Muscle of leg (tissue), 11 donors: Measurements from ENCODE around the gene SPTBN1. TPM values are rescaled to one million over a fixed set of nuclear protein-coding genes. Genes with fewer than 3 reads are reported as not detected.

ENCODE experiments used
- DNase-seq: peaks from one replicate; pipeline ENCODE4 v3.0.0; 2013
- H3K27ac ChIP-seq: one replicate; pipeline ENCODE4 v1.5.1; 2013; ENCODE audit warnings: mild to moderate bottlenecking, low read length, control low read depth
- H3K27me3 ChIP-seq: one replicate; pipeline ENCODE4 v1.6.1; 2013; ENCODE audit warnings: low read length; ENCODE audit not compliant: control insufficient read depth, insufficient read depth
- H3K36me3 ChIP-seq: one replicate; pipeline ENCODE4 v1.6.1; 2013; ENCODE audit warnings: low read length; ENCODE audit not compliant: control insufficient read depth, insufficient read depth
- H3K4me1 ChIP-seq: one replicate; pipeline ENCODE4 v1.6.1; 2013; ENCODE audit warnings: low read length; ENCODE audit not compliant: control insufficient read depth, insufficient read depth
- H3K4me3 ChIP-seq: one replicate; pipeline ENCODE4 v1.5.1; 2013; ENCODE audit warnings: low read length, control low read depth
- H3K9me3 ChIP-seq: replicated peaks from 2 replicates; pipeline ENCODE4 v1.6.1; 2013; ENCODE audit warnings: low read depth, low read length; ENCODE audit not compliant: control insufficient read depth
- WGBS: methylation state at CpG from one replicate; pipeline ENCODE4 v1.1.5; 2013; ENCODE audit warnings: missing lambda C conversion rate; ENCODE audit not compliant: insufficient coverage; 5-methylcytosine and 5-hydroxymethylcytosine counted together
- polyA plus RNA-seq, 8 donors: library from polyadenylated mRNA; unstranded; fragments of 120-200 nt; gene quantifications; one replicate each; pipeline versions ENCODE4 v1.2.1 to v1.2.3, GENCODE V29; 2013; ENCODE audit warnings: inconsistent platforms in 1 of 8, low replicate concordance in 1 of 8; ENCODE audit not compliant: insufficient read length in 8 of 8, insufficient read depth in 1 of 8
- total RNA-seq: library from RNA; stranded (reverse); fragments of 120-200 nt; gene quantifications from one replicate; pipeline ENCODE4 v1.2.4, GENCODE V29; 2013

The SPTBN1 gene
- total and polyA plus RNA-seq, 9 donors = 228 to 333 (median 273) TPM

- Histone ChIP-seq H3K4me3 (no peak overlapping the region), H3K4me1 (peaks cover 59% of the 10 kb centered on the region), H3K27me3 (no peaks in the 10 kb centered on the region), H3K9me3 (no peaks in the 10 kb centered on the region), H3K36me3 (no peaks in the 10 kb centered on the region), H3K27ac (peak overlapping the region; percentile 81)
- WGBS = 100% methylated on average over 1 of the region's 5 CpGs
- peak; percentile 78 for DNase-seq
Observed at GRCh38 chr2:54430649-54431048, 25.5 kb upstream of the SPTBN1 start.

DNA sequence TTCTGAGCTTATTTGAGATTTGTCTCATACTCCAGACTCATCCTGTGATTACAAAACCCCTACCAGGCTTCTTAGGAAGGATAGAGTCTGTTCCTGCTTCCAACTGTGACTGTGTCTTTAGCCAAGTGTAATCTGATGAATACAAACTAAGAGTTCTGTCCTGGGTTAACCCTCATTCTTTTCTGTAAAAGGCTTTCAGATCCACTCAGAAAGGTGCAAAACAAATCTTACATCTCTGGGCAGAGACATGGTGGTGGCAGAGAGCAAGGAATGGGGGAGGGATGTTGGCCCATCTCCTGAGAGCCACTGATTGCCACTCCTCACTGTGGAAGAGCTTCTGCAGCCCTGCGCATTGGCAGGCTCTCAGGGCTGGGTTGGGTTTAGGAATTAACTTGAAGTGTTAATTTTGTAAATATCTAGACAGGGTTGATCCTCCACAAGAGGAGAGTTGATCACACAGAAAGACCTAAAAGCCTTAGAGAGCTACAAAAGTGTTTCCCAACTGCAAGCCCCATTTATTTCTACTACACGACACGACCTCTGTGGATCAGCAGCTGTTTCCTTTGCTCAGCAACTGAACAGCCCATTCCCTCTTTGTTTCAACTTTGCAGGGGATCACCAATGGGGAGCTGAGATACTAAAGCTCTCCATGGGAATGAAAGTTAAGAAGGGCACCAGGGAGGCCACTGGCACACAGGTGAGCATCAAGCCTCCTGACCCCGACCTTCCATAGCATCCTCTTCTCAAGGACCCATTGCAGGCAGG lies 23.7 kb upstream of the SPTBN1 start:
- H3K27ac ChIP-seq = peak overlapping the region; percentile 62
- no peak for DNase-seq

DNA sequence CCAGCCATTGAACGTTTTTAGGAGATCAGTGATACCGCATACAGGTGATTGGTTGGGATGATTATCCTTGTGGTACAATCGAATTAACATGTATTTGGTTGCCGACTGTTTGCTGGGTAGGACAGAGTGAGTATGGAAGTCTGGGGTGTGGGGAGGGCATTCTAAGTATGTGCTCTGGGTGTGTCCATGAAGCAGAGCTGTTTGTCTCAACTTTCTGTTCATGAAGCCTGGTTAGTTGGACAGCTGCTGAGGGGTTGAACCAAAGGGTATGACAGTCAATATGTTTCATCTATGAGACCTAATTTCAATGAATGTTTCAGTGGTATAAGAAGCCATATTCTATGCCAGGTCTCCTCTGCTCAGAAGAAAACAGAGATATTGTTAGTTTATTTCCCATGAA lies 21.9 kb upstream of the SPTBN1 start:
- H3K4me1 ChIP-seq = peaks cover 46% of the 10 kb centered on the region
- H3K36me3 ChIP-seq = no peaks in the 10 kb centered on the region
- H3K4me3 ChIP-seq = no peak overlapping the region
- H3K27me3 ChIP-seq = no peaks in the 10 kb centered on the region
- 95% methylated on average over 4 of the region's 4 CpGs for WGBS
- no peaks in the 10 kb centered on the region for H3K9me3 ChIP-seq
- peak overlapping the region; percentile 65 for H3K27ac ChIP-seq
- no peak for DNase-seq

More for the DNA sequence above, 23.7 kb upstream of the SPTBN1 start:
- Histone ChIP-seq H3K4me3 (no peak overlapping the region), H3K4me1 (peaks cover 54% of the 10 kb centered on the region), H3K36me3 (no peaks in the 10 kb centered on the region), H3K27me3 (no peaks in the 10 kb centered on the region), H3K9me3 (no peaks in the 10 kb centered on the region)
- no CpG with 5 or more reads among the region's 4 CpGs for WGBS

GRCh38 chr2:54434711-54435110 lies 21.4 kb upstream of the SPTBN1 start:
- WGBS = no CpG with 5 or more reads among the region's 2 CpGs

GRCh38 chr2:54435325-54436226 lies 20.6 kb upstream of the SPTBN1 start:
- H3K27ac ChIP-seq = peak overlapping the region; percentile 79
- peak; percentile 60 for DNase-seq
- no peak overlapping the region for H3K4me3 ChIP-seq
- 60% methylated on average over 3 of the region's 8 CpGs for WGBS
- H3K27me3 ChIP-seq = no peaks in the 10 kb centered on the region
- no peaks in the 10 kb centered on the region for H3K9me3 ChIP-seq
- peaks cover 33% of the 10 kb centered on the region for H3K4me1 ChIP-seq
- H3K36me3 ChIP-seq = no peaks in the 10 kb centered on the region

More at GRCh38 chr2:54434711-54435110, 21.4 kb upstream of the SPTBN1 start:
- H3K4me3 ChIP-seq = no peak overlapping the region
- peaks cover 42% of the 10 kb centered on the region for H3K4me1 ChIP-seq
- peak; percentile 70 for DNase-seq
- H3K27ac ChIP-seq = peak overlapping the region; percentile 79
- H3K36me3 ChIP-seq = no peaks in the 10 kb centered on the region
- H3K27me3 ChIP-seq = no peaks in the 10 kb centered on the region
- no peaks in the 10 kb centered on the region for H3K9me3 ChIP-seq

DNA sequence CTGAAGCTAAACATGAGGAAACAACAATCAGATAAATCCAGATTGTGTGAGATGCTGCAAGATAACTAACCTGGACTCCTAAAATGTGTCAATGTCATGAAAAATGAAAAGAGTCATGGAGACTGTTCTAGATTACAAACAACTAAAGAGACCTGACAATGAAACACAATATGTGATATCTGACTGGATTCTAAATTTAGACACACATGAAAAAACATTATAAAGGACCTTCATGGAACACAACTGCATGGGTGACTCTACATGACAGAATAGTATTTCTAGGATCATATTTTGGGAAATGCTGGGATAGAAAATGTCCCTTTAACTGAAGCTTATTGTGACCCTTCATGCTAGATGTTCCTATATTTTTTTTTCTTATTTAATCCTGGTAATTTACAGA lies 18.5 kb upstream of the SPTBN1 start:
- Histone ChIP-seq H3K27ac (no peak overlapping the region), H3K27me3 (no peaks in the 10 kb centered on the region), H3K9me3 (no peaks in the 10 kb centered on the region), H3K36me3 (no peaks in the 10 kb centered on the region), H3K4me1 (peaks cover 19% of the 10 kb centered on the region), H3K4me3 (no peak overlapping the region)
- DNase-seq = no peak

DNA sequence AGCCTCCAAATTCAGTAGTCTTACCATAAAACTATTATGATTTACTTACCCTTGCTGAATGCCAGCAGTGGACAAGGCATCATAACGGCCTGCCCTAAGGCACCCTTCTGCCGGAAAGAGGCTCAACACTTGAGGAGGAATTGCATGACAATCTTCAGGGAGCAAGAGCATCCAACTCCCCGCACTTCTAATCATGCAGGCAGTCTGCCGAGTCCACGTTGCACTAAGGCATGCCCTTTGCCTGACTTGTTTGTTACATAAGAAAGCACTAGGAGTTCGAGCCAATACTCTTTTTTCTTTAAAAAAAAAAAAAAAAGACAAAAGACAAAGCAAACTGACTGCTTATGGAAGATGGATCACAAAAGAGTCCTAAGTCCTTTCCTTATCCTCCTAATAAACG lies 17.9 kb upstream of the SPTBN1 start:
- WGBS = 25% methylated on average over 5 of the region's 7 CpGs
- peak; percentile 84 for DNase-seq
- peaks cover 15% of the 10 kb centered on the region for H3K4me1 ChIP-seq
- peak overlapping the region; percentile 37 for H3K27ac ChIP-seq
- H3K4me3 ChIP-seq = no peak overlapping the region
- H3K36me3 ChIP-seq = no peaks in the 10 kb centered on the region
- no peaks in the 10 kb centered on the region for H3K27me3 ChIP-seq
- no peaks in the 10 kb centered on the region for H3K9me3 ChIP-seq

- Histone ChIP-seq H3K4me3 (no peak overlapping the region), H3K9me3 (no peaks in the 10 kb centered on the region), H3K36me3 (no peaks in the 10 kb centered on the region), H3K4me1 (peaks cover 9% of the 10 kb centered on the region), H3K27me3 (no peaks in the 10 kb centered on the region), H3K27ac (no peak overlapping the region)
- DNase-seq = no peak
- WGBS = 49% methylated on average over 2 of the region's 4 CpGs
Observed at GRCh38 chr2:54439582-54439981, 16.5 kb upstream of the SPTBN1 start.

GRCh38 chr2:54440050-54440449 lies 16.1 kb upstream of the SPTBN1 start:
- WGBS = 100% methylated on average over 1 of the region's 2 CpGs
- Histone ChIP-seq H3K27ac (no peak overlapping the region), H3K4me3 (no peak overlapping the region), H3K27me3 (no peaks in the 10 kb centered on the region), H3K36me3 (no peaks in the 10 kb centered on the region), H3K4me1 (peaks cover 6% of the 10 kb centered on the region), H3K9me3 (no peaks in the 10 kb centered on the region)
- DNase-seq = no peak

GRCh38 chr2:54444503-54444902 lies 11.6 kb upstream of the SPTBN1 start:
- no peaks in the 10 kb centered on the region for H3K4me1 ChIP-seq
- no peak overlapping the region for H3K27ac ChIP-seq
- DNase-seq = no peak
- no peaks in the 10 kb centered on the region for H3K27me3 ChIP-seq
- H3K4me3 ChIP-seq = no peak overlapping the region
- WGBS = no CpG with 5 or more reads among the region's 1 CpG
- no peaks in the 10 kb centered on the region for H3K9me3 ChIP-seq
- no peaks in the 10 kb centered on the region for H3K36me3 ChIP-seq
